ENCODE results near the gene TNKS1BP1.

The TNKS1BP1 gene

GRCh38 chr11:57312511-57313021 is 12.2 kb downstream of the TNKS1BP1 start:
- no peaks in the 10 kb centered on the region for H4K20me1 ChIP-seq (ENCODE audit: insufficient read depth)
- TF ChIP-seq CTCF (conservative IDR thresholded peaks at IDR 0.05; ENCODE audit: low read depth, low read length) = no peak
- no peaks in the 10 kb centered on the region for H3K27me3 ChIP-seq (ENCODE audit: insufficient read depth, low read depth)
- no peak overlapping the region for H2AFZ ChIP-seq (ENCODE audit: low read depth)
- H3K4me3 ChIP-seq (IDR thresholded peaks at IDR 0.05; ENCODE audit: insufficient read depth, low read depth, low read length) = no peak overlapping the region
- H3K27ac ChIP-seq = no peak overlapping the region
- H3K4me1 ChIP-seq (ENCODE audit: low read depth, poor library complexity, severe bottlenecking) = no peaks in the 10 kb centered on the region
- H3K4me2 ChIP-seq = no peak overlapping the region
- no peaks in the 10 kb centered on the region for H3K79me2 ChIP-seq (ENCODE audit: insufficient read depth, low read depth)
- no peaks in the 10 kb centered on the region for H3K36me3 ChIP-seq (ENCODE audit: insufficient read depth)
- H3K9ac ChIP-seq = no peak overlapping the region

- Histone ChIP-seq H3K79me2 (ENCODE audit: insufficient read depth, low read depth) (no peaks in the 10 kb centered on the region), H3K9ac (no peak overlapping the region), H3K27ac (no peak overlapping the region), H3K4me2 (no peak overlapping the region), H3K36me3 (ENCODE audit: insufficient read depth) (no peaks in the 10 kb centered on the region), H3K27me3 (ENCODE audit: insufficient read depth, low read depth) (no peaks in the 10 kb centered on the region), H3K4me1 (ENCODE audit: low read depth, poor library complexity, severe bottlenecking) (no peaks in the 10 kb centered on the region), H4K20me1 (ENCODE audit: insufficient read depth) (no peaks in the 10 kb centered on the region), H2AFZ (ENCODE audit: low read depth) (no peak overlapping the region), H3K4me3 (IDR thresholded peaks at IDR 0.05; ENCODE audit: insufficient read depth, low read depth, low read length) (no peak overlapping the region)
- no peak for TF ChIP-seq CTCF (conservative IDR thresholded peaks at IDR 0.05; ENCODE audit: low read depth, low read length)
Observed at GRCh38 chr11:57311109-57311936, 13.4 kb downstream of the TNKS1BP1 start.

- Histone ChIP-seq H4K20me1 (ENCODE audit: insufficient read depth) (no peaks in the 10 kb centered on the region), H2AFZ (ENCODE audit: low read depth) (no peak overlapping the region), H3K27ac (no peak overlapping the region), H3K4me1 (ENCODE audit: low read depth, poor library complexity, severe bottlenecking) (no peaks in the 10 kb centered on the region), H3K27me3 (ENCODE audit: insufficient read depth, low read depth) (no peaks in the 10 kb centered on the region), H3K36me3 (ENCODE audit: insufficient read depth) (no peaks in the 10 kb centered on the region), H3K4me3 (IDR thresholded peaks at IDR 0.05; ENCODE audit: insufficient read depth, low read depth, low read length) (no peak overlapping the region), H3K4me2 (no peak overlapping the region), H3K9ac (no peak overlapping the region), H3K79me2 (ENCODE audit: insufficient read depth, low read depth) (no peaks in the 10 kb centered on the region)
- TF ChIP-seq CTCF (conservative IDR thresholded peaks at IDR 0.05; ENCODE audit: low read depth, low read length) = no peak
Observed at GRCh38 chr11:57310630-57311086, 14.1 kb downstream of the TNKS1BP1 start.

GRCh38 chr11:57310091-57310490 is 14.7 kb downstream of the TNKS1BP1 start:
- no peaks in the 10 kb centered on the region for H3K79me2 ChIP-seq (ENCODE audit: insufficient read depth, low read depth)
- H3K27me3 ChIP-seq (ENCODE audit: insufficient read depth, low read depth) = no peaks in the 10 kb centered on the region
- H2AFZ ChIP-seq (ENCODE audit: low read depth) = no peak overlapping the region
- H3K4me3 ChIP-seq (IDR thresholded peaks at IDR 0.05; ENCODE audit: insufficient read depth, low read depth, low read length) = no peak overlapping the region
- TF ChIP-seq CTCF (conservative IDR thresholded peaks at IDR 0.05; ENCODE audit: low read depth, low read length) = no peak
- no peaks in the 10 kb centered on the region for H3K4me1 ChIP-seq (ENCODE audit: low read depth, poor library complexity, severe bottlenecking)
- H3K4me2 ChIP-seq = no peak overlapping the region
- H3K27ac ChIP-seq = no peak overlapping the region
- no peaks in the 10 kb centered on the region for H3K36me3 ChIP-seq (ENCODE audit: insufficient read depth)
- H4K20me1 ChIP-seq (ENCODE audit: insufficient read depth) = no peaks in the 10 kb centered on the region
- H3K9ac ChIP-seq = no peak overlapping the region
